ENCODE data around the gene CHD6. TPM values are rescaled to one million over a fixed set of nuclear protein-coding genes. Genes with fewer than 3 reads are reported as not detected.

CHD6 gene
- total and polyA plus RNA-seq, 3 experiments from 2014 or later, result 24.6 to 59.5 (median 25.3) TPM

GRCh38 chr20:41358230-41358629 is 259.9 kb downstream of the CHD6 start:
- H3K27me3 Mint-ChIP-seq, result no peaks in the 10 kb centered on the region
- Histone ChIP-seq H3K36me3 (ENCODE audit: insufficient read depth, low read length) (no peaks in the 10 kb centered on the region), H3K27ac (ENCODE audit: low read depth, low read length) (no peak overlapping the region), H3K9me3 (ENCODE audit: low read length) (no peaks in the 10 kb centered on the region), H3K4me1 (ENCODE audit: insufficient read depth, low read length) (no peaks in the 10 kb centered on the region), H3K4me3 (ENCODE audit: low read length) (no peak overlapping the region), H3K27me3 (ENCODE audit: insufficient read depth, low read length, poor library complexity, severe bottlenecking) (no peaks in the 10 kb centered on the region)
- no peak for DNase-seq
- peak overlapping the region in 1 of 8 donors; percentile 54 for H3K27ac Mint-ChIP-seq
- POLR2A ChIA-PET, result no interaction called here
- CTCF ChIA-PET, result no interaction called here
- H3K4me3 Mint-ChIP-seq, result peak overlapping the region in 1 of 7 donors; percentile 27
- no peaks in the 10 kb centered on the region for H3K9me3 Mint-ChIP-seq
- H3K4me1 Mint-ChIP-seq, result no peaks in the 10 kb centered on the region
- H3K36me3 Mint-ChIP-seq, result no peaks in the 10 kb centered on the region

- H3K36me3 ChIP-seq (ENCODE audit: insufficient read depth, low read length), result no peaks in the 10 kb centered on the region
- Mint-ChIP-seq H3K4me3 (no peak overlapping the region), H3K27ac (no peak overlapping the region), H3K9me3 (no peaks in the 10 kb centered on the region), H3K4me1 (no peaks in the 10 kb centered on the region), H3K27me3 (no peaks in the 10 kb centered on the region), H3K36me3 (no peaks in the 10 kb centered on the region)
- ChIA-PET POLR2A (no interaction called here), CTCF (no interaction called here)
- no peak overlapping the region for H3K27ac ChIP-seq (ENCODE audit: low read depth, low read length)
- no peak for DNase-seq
- no peaks in the 10 kb centered on the region for H3K4me1 ChIP-seq (ENCODE audit: insufficient read depth, low read length)
- no peaks in the 10 kb centered on the region for H3K27me3 ChIP-seq (ENCODE audit: insufficient read depth, low read length, poor library complexity, severe bottlenecking)
- H3K9me3 ChIP-seq (ENCODE audit: low read length), result no peaks in the 10 kb centered on the region
- no peak overlapping the region for H3K4me3 ChIP-seq (ENCODE audit: low read length)
Observed at GRCh38 chr20:41357424-41358163, 260.6 kb downstream of the CHD6 start.

- H3K9me3 ChIP-seq (ENCODE audit: low read length), result no peaks in the 10 kb centered on the region
- no peaks in the 10 kb centered on the region for H3K4me1 Mint-ChIP-seq
- no peaks in the 10 kb centered on the region for H3K36me3 Mint-ChIP-seq
- no peaks in the 10 kb centered on the region for H3K4me1 ChIP-seq (ENCODE audit: insufficient read depth, low read length)
- DNase-seq, result no peak
- ChIA-PET CTCF (no interaction called here), POLR2A (no interaction called here)
- H3K4me3 ChIP-seq (ENCODE audit: low read length), result no peak overlapping the region
- no peaks in the 10 kb centered on the region for H3K9me3 Mint-ChIP-seq
- H3K27me3 Mint-ChIP-seq, result no peaks in the 10 kb centered on the region
- H3K27ac ChIP-seq (ENCODE audit: low read depth, low read length), result no peak overlapping the region
- no peaks in the 10 kb centered on the region for H3K36me3 ChIP-seq (ENCODE audit: insufficient read depth, low read length)
- no peaks in the 10 kb centered on the region for H3K27me3 ChIP-seq (ENCODE audit: insufficient read depth, low read length, poor library complexity, severe bottlenecking)
- H3K27ac Mint-ChIP-seq, result no peak overlapping the region
- no peak overlapping the region for H3K4me3 Mint-ChIP-seq
Observed at GRCh38 chr20:41356951-41357350, 261.2 kb downstream of the CHD6 start.

GRCh38 chr20:41355598-41356203 is 262.5 kb downstream of the CHD6 start:
- no peaks in the 10 kb centered on the region for H3K27me3 ChIP-seq (ENCODE audit: insufficient read depth, low read length, poor library complexity, severe bottlenecking)
- H3K9me3 Mint-ChIP-seq, result no peaks in the 10 kb centered on the region
- no peak overlapping the region for H3K4me3 ChIP-seq (ENCODE audit: low read length)
- DNase-seq, result no peak
- peak overlapping the region in 1 of 7 donors; percentile 48 for H3K4me3 Mint-ChIP-seq
- CTCF ChIA-PET, result interaction anchor here (1.5 kb wide), 1 partner anchor 393 kb away, joined by 3 read pairs; no protein-coding TSS in a partner anchor
- H3K27ac ChIP-seq (ENCODE audit: low read depth, low read length), result no peak overlapping the region
- H3K27ac Mint-ChIP-seq, result no peak overlapping the region
- no peaks in the 10 kb centered on the region for H3K9me3 ChIP-seq (ENCODE audit: low read length)
- no peaks in the 10 kb centered on the region for H3K36me3 Mint-ChIP-seq
- POLR2A ChIA-PET, result no interaction called here
- H3K36me3 ChIP-seq (ENCODE audit: insufficient read depth, low read length), result no peaks in the 10 kb centered on the region
- no peaks in the 10 kb centered on the region for H3K4me1 Mint-ChIP-seq
- no peaks in the 10 kb centered on the region for H3K4me1 ChIP-seq (ENCODE audit: insufficient read depth, low read length)
- no peaks in the 10 kb centered on the region for H3K27me3 Mint-ChIP-seq

- ChIA-PET POLR2A (no interaction called here), CTCF (interaction anchor here (1.5 kb wide), 1 partner anchor 392 kb away, joined by 3 read pairs; no protein-coding TSS in a partner anchor)
- H3K27me3 Mint-ChIP-seq, result no peaks in the 10 kb centered on the region
- H3K9me3 ChIP-seq (ENCODE audit: low read length), result no peaks in the 10 kb centered on the region
- no peak for DNase-seq
- no peak overlapping the region for H3K27ac ChIP-seq (ENCODE audit: low read depth, low read length)
- no peak overlapping the region for H3K4me3 ChIP-seq (ENCODE audit: low read length)
- H3K36me3 ChIP-seq (ENCODE audit: insufficient read depth, low read length), result no peaks in the 10 kb centered on the region
- no peaks in the 10 kb centered on the region for H3K27me3 ChIP-seq (ENCODE audit: insufficient read depth, low read length, poor library complexity, severe bottlenecking)
- peak overlapping the region in 1 of 8 donors; percentile 76 for H3K27ac Mint-ChIP-seq
- no peak overlapping the region for H3K4me3 Mint-ChIP-seq
- no peaks in the 10 kb centered on the region for H3K4me1 ChIP-seq (ENCODE audit: insufficient read depth, low read length)
- peaks cover 0 to 2% (median 0%) of the 10 kb centered on the region in 3 donors for H3K36me3 Mint-ChIP-seq
- H3K4me1 Mint-ChIP-seq, result no peaks in the 10 kb centered on the region
- H3K9me3 Mint-ChIP-seq, result no peaks in the 10 kb centered on the region
Observed at GRCh38 chr20:41355192-41355591, 263.0 kb downstream of the CHD6 start.

GRCh38 chr20:41353530-41353929 is 264.6 kb downstream of the CHD6 start:
- no peak for DNase-seq
- Histone ChIP-seq H3K27me3 (ENCODE audit: insufficient read depth, low read length, poor library complexity, severe bottlenecking) (no peaks in the 10 kb centered on the region), H3K27ac (ENCODE audit: low read depth, low read length) (no peak overlapping the region), H3K36me3 (ENCODE audit: insufficient read depth, low read length) (no peaks in the 10 kb centered on the region), H3K4me3 (ENCODE audit: low read length) (no peak overlapping the region), H3K9me3 (ENCODE audit: low read length) (no peaks in the 10 kb centered on the region), H3K4me1 (ENCODE audit: insufficient read depth, low read length) (no peaks in the 10 kb centered on the region)
- H3K27ac Mint-ChIP-seq, result no peak overlapping the region
- no peaks in the 10 kb centered on the region for H3K27me3 Mint-ChIP-seq
- no peak overlapping the region for H3K4me3 Mint-ChIP-seq
- no peaks in the 10 kb centered on the region for H3K4me1 Mint-ChIP-seq
- ChIA-PET CTCF (no interaction called here), POLR2A (no interaction called here)
- no peaks in the 10 kb centered on the region for H3K9me3 Mint-ChIP-seq
- H3K36me3 Mint-ChIP-seq, result peaks cover 0 to 2% (median 0%) of the 10 kb centered on the region in 3 donors

GRCh38 chr20:41352666-41353065 is 265.5 kb downstream of the CHD6 start:
- ChIA-PET POLR2A (no interaction called here), CTCF (no interaction called here)
- Mint-ChIP-seq H3K27me3 (no peaks in the 10 kb centered on the region), H3K4me3 (no peak overlapping the region), H3K27ac (no peak overlapping the region), H3K9me3 (no peaks in the 10 kb centered on the region), H3K36me3 (peaks cover 0 to 2% (median 0%) of the 10 kb centered on the region in 3 donors), H3K4me1 (no peaks in the 10 kb centered on the region)
- DNase-seq, result no peak
- no peaks in the 10 kb centered on the region for H3K27me3 ChIP-seq (ENCODE audit: insufficient read depth, low read length, poor library complexity, severe bottlenecking)
- H3K4me1 ChIP-seq (ENCODE audit: insufficient read depth, low read length), result no peaks in the 10 kb centered on the region
- H3K27ac ChIP-seq (ENCODE audit: low read depth, low read length), result no peak overlapping the region
- no peak overlapping the region for H3K4me3 ChIP-seq (ENCODE audit: low read length)
- no peaks in the 10 kb centered on the region for H3K9me3 ChIP-seq (ENCODE audit: low read length)
- H3K36me3 ChIP-seq (ENCODE audit: insufficient read depth, low read length), result no peaks in the 10 kb centered on the region

- Histone ChIP-seq H3K4me3 (ENCODE audit: low read length) (no peak overlapping the region), H3K27ac (ENCODE audit: low read depth, low read length) (no peak overlapping the region), H3K36me3 (ENCODE audit: insufficient read depth, low read length) (no peaks in the 10 kb centered on the region), H3K27me3 (ENCODE audit: insufficient read depth, low read length, poor library complexity, severe bottlenecking) (no peaks in the 10 kb centered on the region), H3K9me3 (ENCODE audit: low read length) (no peaks in the 10 kb centered on the region), H3K4me1 (ENCODE audit: insufficient read depth, low read length) (no peaks in the 10 kb centered on the region)
- no peak overlapping the region for H3K27ac Mint-ChIP-seq
- ChIA-PET POLR2A (no interaction called here), CTCF (no interaction called here)
- H3K9me3 Mint-ChIP-seq, result no peaks in the 10 kb centered on the region
- H3K4me1 Mint-ChIP-seq, result no peaks in the 10 kb centered on the region
- peaks cover 0 to 2% (median 0%) of the 10 kb centered on the region in 3 donors for H3K36me3 Mint-ChIP-seq
- peaks cover 0 to 1% of the 10 kb centered on the region in 2 donors for H3K27me3 Mint-ChIP-seq
- DNase-seq, result no peak
- no peak overlapping the region for H3K4me3 Mint-ChIP-seq
Observed at GRCh38 chr20:41352106-41352505, 266.1 kb downstream of the CHD6 start.
